GF-D8 (cell line): ENCODE results near the gene PCDHGA6.
"Not testable (repeated sequence)": the region's sequence is repeated elsewhere in the genome, so short reads cannot be mapped to it uniquely, and the experiment has no call there.

Experiments used
- DNase-seq: peaks from one replicate; lab custom pipeline; 2025; lab: John Stamatoyannopoulos, UW

Gene PCDHGA6

DNA sequence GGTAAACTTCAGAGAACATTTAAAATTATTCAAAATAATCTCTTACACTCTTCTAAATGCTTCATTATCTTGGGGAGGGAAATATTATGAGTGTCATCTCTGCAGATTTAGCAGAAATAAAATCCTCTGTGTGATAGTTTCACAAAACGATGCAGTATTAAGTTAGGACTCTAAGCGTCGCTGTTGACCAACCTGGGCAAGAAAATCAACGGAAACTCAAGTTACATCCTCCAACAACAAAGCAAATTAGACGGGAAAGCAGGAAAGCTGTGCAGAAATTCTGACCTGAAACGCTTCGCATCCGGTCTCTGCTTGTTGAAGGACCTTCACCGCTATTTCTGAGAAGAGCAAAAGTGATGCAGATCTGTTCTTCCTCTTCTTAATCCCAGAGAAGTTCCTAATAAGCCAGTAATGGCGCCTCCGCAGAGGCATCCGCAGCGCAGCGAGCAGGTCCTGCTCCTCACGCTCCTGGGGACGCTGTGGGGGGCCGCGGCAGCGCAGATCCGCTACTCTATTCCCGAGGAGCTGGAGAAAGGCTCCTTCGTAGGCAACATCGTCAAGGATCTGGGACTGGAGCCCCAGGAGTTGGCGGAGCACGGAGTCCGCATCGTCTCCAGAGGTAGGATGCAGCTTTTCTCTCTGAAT lies at the start of gene PCDHGA6:
PCDHGA6 (plus strand) TSS at position 219 of the 645 bp plus-strand sequence; CDS start at position 412, 193 bp downstream.
- DNase-seq = no peak

DNA sequence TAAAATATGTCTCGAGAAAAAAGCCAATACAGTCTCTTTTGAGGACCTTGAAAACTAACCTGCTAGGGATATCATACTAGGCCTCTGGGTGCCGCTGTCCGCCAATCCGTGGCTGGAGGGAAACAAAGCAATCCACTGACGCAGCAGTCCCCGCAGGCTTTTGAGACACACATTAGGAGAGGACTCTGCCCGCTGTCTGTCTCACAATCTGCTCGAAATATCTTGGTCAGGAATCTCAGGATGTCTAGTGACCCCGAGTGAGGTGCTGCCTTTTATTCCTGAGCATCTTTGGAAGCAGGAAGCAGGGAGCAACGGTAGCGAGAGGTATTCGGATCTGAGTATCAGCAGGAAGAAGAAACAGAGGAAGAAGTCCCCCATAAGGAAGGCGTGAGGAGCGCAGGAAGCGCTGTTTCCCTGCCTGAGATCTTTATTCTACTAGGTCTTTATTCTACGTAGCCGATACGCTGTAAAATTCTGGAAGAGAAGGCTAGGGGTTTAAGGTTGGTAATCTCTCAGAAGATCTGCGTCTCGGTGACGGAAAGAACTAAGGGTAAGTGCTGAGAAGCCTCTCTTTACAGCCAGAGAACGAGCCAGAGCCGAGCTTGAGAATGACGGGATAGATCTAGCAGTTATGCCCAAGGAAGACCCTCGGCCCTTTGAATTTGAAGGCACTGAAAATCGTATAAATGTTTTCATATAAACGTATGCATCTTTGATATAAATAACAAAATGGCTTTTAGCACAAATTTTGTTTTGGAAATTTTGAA lies 47.4 kb upstream of the PCDHGA6 start:
- no peak for DNase-seq

DNA sequence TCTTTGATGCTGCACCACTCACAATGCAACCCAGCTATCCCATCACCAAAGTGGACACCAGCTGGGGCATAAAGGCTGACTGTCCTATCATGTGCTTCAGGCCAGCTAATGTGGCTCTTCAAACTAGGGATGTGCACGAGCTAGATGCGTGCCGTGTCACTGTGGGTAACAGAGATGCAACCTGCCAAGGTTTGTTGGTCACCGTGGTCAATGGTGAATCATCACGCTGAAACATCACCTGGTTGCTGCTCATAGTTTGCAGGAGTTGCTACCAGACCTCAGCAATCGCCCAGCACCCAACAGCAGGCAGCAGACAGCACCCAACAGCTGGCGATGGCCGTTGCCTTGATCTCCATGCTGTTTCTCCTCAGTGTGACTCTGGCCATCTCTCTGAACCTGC lies 45.5 kb upstream of the PCDHGA6 start:
- no peak for DNase-seq

DNA sequence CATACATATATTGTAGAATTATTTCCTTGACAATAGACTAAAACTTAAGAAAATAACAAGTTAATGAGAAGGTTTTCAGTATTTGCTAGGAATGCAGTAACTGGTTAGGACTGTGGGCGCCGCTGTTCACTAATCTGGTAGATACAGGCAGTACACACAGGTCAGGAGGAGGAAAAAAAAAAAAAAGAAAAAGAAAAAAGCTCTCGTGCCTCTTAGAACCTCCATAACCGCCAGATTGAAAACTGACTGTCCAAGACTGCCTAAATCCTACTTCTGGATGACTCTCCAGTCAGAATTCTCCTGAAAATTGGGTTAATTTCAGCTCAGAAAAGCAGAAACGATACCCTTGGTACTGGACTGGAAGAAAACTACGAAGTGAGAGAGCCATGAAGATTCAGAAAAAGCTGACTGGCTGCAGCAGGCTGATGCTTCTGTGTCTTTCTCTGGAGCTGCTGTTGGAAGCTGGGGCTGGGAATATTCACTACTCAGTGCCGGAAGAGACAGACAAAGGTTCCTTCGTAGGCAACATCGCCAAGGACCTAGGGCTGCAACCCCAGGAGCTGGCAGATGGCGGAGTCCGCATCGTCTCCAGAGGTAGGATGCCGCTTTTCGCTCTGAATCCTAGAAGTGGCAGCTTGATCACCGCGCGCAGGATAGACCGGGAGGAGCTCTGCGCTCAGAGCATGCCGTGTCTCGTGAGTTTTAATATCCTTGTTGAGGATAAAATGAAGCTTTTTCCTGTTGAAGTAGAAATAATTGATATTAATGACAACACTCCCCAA lies 43.2 kb upstream of the PCDHGA6 start, which contains the start of gene PCDHGA1:
PCDHGA1 (plus strand) TSS at position 216 of the 782 bp plus-strand sequence.
- DNase-seq = no peak

DNA sequence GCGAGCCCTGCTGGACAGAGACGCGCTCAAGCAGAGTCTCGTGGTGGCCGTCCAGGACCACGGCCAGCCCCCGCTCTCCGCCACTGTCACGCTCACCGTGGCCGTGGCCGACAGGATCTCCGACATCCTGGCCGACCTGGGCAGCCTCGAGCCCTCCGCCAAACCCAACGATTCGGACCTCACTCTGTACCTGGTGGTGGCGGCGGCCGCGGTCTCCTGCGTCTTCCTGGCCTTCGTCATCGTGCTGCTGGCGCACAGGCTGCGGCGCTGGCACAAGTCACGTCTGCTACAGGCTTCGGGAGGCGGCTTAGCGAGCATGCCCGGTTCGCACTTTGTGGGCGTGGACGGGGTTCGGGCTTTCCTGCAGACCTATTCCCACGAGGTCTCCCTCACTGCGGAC lies 41.1 kb upstream of the PCDHGA6 start:
- DNase-seq = not testable (repeated sequence)

DNA sequence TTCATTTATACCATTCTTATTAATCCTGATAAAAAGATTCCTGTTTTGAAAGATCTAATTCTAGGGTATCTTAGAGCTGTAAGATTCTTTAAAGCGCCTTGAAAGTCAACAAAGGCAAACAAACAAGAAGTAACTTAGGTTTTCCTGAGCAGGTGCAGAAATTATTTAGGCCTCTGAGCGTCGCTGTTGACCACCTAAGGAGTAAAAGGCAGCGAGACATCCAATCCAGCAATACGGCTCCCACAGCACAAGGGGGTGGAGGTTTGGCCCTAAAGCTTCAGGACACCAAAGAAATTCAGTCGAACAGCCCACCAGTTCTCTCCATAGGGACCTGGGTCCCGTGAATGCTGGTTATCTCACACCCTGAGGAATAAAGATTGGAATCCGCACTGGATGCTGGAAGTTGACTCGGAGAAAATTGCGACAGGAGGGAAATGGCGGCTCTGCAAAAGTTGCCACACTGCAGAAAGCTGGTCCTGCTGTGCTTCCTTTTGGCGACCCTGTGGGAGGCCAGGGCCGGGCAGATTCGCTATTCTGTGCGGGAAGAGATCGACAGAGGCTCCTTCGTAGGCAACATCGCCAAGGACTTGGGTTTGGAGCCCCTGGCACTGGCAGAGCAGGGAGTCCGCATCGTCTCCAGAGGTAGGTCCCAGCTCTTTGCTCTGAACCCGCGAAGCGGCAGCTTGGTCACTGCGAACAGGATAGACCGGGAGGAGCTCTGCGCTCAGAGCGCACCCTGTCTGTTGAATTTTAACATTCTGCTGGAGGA lies 35.0 kb upstream of the PCDHGA6 start, which contains the start of gene PCDHGA2:
PCDHGA2 (plus strand) TSS at position 223 of the 769 bp plus-strand sequence.
- no peak for DNase-seq

DNA sequence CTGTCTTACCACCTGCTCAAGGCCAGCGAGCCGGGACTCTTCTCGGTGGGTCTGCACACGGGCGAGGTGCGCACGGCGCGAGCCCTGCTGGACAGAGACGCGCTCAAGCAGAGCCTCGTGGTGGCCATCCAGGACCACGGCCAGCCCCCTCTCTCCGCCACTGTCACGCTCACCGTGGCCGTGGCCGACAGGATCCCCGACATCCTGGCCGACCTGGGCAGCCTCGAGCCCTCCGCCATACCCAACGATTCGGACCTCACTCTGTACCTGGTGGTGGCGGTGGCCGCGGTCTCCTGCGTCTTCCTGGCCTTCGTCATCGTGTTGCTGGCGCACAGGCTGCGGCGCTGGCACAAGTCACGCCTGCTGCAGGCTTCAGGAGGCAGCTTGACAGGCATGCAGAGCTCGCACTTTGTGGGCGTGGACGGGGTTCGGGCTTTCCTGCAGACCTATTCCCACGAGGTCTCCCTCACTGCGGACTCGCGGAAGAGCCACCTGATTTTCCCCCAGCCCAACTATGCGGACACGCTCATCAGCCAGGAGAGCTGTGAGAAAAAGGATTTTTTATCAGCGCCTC lies 32.8 kb upstream of the PCDHGA6 start:
- DNase-seq = not testable (repeated sequence)

DNA sequence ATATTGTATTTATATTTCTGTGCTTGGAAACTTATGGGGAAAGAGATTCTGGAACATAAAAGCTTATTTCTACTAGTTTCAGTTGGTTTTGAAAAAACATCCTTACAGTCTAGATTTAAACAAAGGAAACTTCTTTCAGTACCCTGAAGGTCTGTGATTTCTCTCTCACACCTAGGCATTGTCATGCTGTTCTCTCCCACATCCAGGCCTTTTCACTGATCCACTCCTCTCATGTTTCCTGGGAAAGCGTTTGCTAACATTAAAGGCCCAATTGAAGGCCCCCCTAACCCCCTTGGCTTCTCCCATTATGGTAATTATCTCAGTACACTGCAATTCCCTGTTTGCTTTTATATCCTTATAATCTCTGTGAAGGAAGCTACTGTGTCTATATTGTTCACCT lies 30.9 kb upstream of the PCDHGA6 start:
- DNase-seq = no peak

DNA sequence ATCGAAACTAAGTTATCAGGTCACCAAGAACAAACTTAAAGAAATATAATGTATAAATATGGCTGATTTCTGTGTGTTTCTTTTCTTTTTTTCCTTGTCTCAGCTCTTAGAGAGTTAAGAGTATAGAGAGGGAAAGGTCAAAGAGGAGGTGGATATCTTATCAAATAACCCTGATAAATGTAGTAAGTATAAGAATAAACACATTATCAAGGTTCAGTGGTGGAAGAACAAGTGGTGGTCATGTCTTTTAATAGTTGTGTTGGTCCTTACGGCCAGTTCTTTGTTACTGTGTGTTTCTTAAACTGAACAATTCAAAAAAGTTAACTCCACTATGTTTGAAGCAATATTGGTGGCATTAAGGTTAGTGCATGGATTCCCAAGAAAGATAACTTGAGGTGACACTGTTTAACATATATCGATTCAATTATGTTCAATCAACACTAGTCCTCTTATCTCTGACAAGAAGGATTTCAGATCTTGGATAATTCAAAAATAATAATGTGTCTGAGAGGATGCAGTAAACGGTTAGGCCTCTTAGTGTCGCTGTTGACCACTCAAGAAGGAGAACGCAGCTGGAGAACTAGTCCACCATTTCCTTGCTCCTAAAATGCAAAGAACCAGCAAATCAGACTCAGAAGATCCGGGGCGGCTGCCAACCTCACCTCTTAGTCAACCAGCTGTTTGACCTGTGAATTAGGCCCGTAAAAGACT lies 30.3 kb upstream of the PCDHGA6 start, which contains the start of gene PCDHGA3:
PCDHGA3 (plus strand) TSS at position 588 of the 711 bp plus-strand sequence. CDS start 205 bp downstream, outside the sequence.
- DNase-seq = no peak

DNA sequence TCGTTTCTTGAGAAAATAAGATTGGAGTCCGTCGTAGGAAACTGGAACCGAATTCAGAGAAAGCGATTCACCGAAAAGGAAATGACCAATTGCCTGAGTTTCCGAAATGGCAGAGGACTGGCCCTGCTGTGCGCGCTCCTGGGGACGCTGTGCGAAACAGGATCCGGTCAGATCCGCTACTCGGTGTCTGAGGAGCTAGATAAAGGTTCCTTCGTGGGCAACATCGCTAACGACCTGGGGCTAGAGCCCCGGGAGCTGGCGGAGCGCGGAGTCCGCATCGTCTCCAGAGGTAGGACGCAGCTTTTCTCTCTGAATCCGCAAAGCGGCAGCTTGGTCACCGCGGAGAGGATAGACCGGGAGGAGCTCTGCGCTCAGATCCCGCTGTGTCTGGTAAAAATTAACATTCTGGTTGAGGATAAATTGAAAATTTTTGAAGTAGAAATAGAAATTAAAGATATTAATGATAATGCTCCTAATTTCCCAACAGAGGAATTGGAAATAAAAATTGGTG lies 29.7 kb upstream of the PCDHGA6 start:
- no peak for DNase-seq

DNA sequence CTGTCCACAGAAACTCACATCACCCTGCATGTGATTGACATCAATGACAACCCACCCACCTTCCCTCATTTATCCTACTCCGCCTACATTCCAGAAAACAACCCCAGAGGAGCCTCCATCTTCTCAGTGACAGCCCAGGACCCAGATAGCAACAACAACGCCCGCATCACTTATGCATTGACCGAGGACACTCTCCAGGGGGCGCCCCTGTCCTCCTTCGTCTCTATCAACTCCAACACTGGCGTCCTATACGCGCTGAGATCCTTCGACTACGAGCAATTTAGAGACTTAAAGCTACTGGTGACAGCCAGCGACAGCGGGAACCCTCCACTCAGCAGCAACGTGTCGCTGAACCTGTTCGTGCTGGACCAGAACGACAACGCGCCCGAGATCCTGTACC lies 28.4 kb upstream of the PCDHGA6 start:
- no peak for DNase-seq

DNA sequence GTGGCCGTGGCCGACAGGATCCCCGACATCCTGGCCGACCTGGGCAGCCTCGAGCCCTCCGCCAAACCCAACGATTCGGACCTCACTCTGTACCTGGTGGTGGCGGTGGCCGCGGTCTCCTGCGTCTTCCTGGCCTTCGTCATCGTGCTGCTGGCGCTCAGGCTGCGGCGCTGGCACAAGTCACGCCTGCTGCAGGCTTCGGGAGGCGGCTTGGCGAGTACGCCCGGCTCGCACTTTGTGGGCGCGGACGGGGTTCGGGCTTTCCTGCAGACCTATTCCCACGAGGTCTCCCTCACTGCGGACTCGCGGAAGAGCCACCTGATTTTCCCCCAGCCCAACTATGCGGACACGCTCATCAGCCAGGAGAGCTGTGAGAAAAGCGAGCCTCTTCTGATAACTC lies 27.7 kb upstream of the PCDHGA6 start:
- not testable (repeated sequence) for DNase-seq

DNA sequence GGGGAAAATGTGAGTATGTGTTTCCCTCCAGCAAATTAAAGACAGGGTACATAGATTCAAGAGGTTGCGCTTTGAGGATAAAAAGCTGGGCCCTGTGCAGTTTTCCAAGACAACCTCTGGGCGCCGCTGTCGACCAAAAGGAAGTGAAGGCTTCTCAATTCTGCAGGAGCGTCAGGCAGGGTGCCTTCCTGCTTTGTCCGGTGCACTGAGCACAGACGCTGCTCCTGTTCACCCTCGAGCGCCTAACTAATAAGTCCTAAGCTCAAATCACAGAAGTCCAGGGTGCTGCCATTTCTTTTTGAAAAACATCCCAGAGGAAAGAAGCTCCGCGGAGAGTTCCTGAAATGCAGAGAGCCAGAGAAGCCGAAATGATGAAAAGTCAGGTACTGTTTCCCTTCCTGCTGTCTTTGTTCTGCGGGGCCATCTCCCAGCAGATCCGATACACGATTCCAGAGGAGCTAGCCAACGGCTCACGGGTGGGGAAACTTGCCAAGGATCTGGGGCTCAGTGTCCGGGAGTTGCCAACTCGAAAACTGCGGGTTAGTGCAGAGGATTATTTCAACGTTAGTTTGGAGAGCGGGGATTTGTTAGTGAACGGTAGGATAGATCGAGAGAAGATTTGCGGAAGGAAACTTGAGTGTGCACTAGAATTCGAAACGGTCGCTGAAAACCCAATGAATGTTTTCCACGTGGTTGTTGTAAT lies 23.6 kb upstream of the PCDHGA6 start, which contains the start of gene PCDHGB1:
PCDHGB1 (plus strand) TSS at position 183 of the 703 bp plus-strand sequence; CDS start at position 345, 162 bp downstream.
- DNase-seq = no peak

DNA sequence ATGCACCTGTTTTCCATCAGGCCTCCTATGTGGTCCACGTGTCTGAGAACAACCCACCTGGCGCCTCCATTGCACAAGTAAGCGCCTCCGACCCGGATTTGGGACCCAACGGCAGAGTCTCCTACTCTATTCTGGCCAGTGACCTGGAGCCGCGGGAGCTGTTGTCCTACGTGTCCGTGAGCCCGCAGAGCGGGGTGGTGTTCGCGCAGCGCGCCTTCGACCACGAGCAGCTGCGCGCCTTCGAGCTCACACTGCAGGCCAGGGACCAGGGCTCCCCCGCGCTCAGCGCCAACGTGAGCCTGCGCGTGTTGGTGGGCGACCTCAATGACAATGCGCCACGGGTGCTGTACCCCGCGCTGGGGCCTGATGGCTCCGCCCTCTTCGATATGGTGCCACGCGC lies 22.1 kb upstream of the PCDHGA6 start:
- DNase-seq = no peak

DNA sequence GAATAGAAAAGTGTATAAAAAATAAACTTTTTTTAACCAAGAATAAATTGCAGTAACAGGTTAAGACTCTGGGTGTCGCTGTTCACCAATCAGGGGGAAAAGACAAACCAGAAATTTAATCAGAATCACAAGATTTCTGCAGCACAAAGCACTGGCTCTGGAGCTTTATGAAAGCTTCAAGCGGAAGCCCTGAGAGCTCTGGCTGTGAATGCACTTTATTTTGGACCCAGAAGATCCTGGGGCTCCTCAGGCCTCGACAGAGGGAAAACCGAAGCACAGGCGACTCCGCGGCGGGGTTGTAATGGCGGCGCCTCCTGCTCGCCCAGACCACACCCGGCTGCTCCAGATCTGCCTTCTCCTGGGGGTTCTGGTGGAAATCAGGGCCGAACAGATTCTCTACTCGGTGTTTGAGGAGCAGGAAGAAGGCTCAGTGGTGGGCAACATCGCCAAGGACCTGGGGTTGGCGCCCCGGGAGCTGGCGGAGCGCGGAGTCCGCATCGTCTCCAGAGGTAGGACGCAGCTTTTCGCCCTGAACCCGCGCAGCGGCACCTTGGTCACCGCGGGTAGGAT lies 18.7 kb upstream of the PCDHGA6 start, which contains the start of gene PCDHGA4:
PCDHGA4 (plus strand) TSS at position 122 of the 570 bp plus-strand sequence; CDS start at position 209, 87 bp downstream.
- DNase-seq = no peak

DNA sequence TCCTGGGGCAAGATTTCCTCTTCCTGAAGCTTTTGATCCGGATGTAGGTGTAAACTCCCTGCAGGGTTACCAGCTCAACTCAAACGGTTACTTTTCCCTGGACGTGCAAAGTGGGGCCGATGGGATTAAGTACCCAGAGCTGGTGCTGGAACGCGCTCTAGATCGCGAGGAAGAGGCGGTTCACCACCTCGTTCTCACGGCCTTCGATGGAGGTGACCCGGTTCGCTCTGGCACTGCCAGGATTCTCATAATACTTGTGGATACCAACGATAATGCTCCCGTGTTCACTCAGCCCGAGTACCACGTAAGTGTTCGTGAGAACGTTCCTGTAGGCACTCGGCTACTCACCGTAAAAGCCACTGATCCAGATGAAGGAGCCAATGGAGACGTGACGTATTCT lies 18.1 kb upstream of the PCDHGA6 start:
- DNase-seq = no peak

DNA sequence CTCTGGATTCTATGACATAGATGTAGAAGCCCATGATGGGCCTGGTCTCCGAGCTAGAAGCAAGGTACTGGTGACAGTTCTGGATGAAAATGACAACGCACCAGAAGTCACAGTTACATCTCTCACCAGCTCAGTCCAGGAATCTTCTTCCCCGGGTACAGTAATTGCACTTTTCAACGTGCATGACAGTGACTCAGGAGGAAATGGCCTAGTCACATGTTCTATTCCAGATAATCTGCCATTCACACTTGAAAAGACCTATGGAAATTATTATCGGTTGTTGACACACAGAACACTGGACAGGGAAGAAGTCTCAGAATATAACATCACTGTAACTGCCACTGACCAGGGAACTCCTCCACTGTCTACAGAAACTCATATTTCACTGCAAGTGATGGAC lies 17.6 kb upstream of the PCDHGA6 start:
- DNase-seq = no peak

DNA sequence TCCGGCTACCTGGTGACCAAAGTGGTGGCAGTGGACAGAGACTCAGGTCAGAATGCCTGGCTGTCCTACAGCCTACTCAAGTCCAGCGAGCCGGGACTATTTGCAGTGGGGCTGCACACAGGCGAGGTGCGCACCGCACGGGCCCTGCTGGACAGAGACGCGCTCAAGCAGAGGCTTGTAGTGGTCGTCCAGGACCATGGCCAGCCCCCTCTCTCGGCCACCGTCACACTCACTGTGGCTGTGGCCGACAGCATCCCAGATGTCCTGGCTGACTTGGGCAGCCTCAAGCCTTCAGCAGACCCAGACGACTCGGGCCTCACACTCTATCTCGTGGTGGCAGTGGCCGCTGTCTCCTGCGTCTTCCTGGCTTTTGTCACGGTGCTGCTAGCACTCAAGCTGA lies 16.7 kb upstream of the PCDHGA6 start:
- DNase-seq = no peak

DNA sequence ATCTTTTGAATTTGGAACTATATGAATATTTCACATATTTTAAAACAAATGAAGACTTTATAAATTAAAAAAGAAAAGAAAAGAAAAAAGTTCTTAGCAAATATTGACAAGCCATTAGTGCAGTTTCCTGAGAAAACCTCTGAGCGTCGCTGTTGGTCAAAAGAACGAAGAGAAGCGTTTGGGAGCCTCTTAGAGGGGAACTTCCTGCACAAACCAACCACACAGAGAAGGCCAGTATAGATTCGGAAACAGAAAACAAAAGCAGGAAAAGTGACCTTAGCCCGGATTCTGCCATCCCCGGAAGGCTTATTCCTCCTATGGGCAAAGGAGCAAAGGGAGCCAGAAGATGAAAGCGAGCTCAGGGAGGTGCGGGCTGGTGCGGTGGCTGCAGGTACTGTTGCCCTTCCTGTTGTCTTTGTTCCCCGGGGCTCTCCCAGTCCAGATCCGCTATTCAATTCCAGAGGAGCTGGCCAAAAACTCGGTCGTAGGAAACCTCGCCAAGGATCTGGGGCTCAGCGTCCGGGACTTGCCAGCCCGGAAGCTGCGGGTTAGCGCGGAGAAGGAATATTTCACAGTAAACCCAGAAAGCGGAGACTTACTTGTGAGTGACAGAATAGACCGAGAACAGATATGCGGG lies 13.8 kb upstream of the PCDHGA6 start, which contains the start of gene PCDHGB2:
PCDHGB2 (plus strand) TSS at position 205 of the 637 bp plus-strand sequence; CDS start at position 347, 142 bp downstream.
- peak; percentile 3 for DNase-seq
